Measurements from ENCODE around the gene KLF16. TPM values are rescaled to one million over a fixed set of nuclear protein-coding genes. Genes with fewer than 3 reads are reported as not detected.

The KLF16 gene
- total and polyA plus RNA-seq, 9 of the 15 experiments (the other 6 are each of a cell fraction or from before 2014, with no cell fraction given) = 0.04 to 60.4 (median 6.8) TPM

DNA sequence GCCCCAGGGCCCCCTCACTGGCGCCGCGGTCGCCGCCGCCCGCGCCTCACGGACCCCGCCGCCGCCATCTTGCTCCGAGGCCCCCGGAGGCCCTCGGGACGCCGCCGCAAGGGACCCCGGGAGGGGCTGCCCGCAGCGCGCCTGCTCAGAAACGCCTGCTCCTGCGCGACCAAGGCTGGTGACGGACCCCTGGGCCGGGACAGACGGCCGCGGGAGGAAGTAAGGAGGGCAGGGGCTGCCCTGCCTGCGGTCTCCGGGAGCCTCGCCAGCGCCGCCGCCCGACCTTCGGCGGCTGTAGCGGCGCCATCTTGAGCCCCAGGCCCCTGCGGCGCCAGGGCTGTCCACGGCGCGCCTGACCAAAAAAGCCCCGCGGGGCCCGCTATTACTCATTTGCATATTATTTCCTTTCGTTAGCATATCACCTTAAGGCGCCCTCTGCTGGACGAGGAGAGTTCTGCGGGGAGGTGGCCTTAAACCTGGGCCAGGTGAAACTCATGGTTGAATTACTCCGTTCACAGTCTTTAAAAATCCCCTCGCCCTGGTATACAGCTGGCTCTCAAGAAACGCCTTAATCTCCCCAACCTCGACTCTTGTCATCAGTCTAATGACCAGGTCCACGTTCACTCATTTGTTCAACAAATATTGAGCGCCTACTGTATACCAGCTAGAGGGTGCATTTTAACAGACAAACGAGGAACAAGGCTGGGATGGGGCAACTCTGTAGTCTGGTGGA is 14.8 kb downstream of the KLF16 start, which contains the start of gene REXO1 (continued):
- TF ChIP-seq, protein P1, sequence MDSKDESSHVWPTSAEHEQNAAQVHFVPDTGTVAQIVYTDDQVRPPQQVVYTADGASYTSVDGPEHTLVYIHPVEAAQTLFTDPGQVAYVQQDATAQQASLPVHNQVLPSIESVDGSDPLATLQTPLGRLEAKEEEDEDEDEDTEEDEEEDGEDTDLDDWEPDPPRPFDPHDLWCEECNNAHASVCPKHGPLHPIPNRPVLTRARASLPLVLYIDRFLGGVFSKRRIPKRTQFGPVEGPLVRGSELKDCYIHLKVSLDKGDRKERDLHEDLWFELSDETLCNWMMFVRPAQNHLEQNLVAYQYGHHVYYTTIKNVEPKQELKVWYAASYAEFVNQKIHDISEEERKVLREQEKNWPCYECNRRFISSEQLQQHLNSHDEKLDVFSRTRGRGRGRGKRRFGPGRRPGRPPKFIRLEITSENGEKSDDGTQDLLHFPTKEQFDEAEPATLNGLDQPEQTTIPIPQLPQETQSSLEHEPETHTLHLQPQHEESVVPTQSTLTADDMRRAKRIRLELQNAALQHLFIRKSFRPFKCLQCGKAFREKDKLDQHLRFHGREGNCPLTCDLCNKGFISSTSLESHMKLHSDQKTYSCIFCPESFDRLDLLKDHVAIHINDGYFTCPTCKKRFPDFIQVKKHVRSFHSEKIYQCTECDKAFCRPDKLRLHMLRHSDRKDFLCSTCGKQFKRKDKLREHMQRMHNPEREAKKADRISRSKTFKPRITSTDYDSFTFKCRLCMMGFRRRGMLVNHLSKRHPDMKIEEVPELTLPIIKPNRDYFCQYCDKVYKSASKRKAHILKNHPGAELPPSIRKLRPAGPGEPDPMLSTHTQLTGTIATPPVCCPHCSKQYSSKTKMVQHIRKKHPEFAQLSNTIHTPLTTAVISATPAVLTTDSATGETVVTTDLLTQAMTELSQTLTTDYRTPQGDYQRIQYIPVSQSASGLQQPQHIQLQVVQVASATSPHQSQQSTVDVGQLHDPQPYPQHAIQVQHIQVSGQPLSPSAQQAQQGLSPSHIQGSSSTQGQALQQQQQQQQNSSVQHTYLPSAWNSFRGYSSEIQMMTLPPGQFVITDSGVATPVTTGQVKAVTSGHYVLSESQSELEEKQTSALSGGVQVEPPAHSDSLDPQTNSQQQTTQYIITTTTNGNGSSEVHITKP (IDR thresholded peaks at IDR 0.05; ENCODE audit: partially characterized antibody) = peak; percentile 18
- peak; percentile 51 for TF ChIP-seq ZFX (CRISPR knock-in tag; IDR thresholded peaks at IDR 0.05)
- no peak for TF ChIP-seq WHSC1 (IDR thresholded peaks at IDR 0.05; ENCODE audit: low read length)
- TF ChIP-seq, protein P2, sequence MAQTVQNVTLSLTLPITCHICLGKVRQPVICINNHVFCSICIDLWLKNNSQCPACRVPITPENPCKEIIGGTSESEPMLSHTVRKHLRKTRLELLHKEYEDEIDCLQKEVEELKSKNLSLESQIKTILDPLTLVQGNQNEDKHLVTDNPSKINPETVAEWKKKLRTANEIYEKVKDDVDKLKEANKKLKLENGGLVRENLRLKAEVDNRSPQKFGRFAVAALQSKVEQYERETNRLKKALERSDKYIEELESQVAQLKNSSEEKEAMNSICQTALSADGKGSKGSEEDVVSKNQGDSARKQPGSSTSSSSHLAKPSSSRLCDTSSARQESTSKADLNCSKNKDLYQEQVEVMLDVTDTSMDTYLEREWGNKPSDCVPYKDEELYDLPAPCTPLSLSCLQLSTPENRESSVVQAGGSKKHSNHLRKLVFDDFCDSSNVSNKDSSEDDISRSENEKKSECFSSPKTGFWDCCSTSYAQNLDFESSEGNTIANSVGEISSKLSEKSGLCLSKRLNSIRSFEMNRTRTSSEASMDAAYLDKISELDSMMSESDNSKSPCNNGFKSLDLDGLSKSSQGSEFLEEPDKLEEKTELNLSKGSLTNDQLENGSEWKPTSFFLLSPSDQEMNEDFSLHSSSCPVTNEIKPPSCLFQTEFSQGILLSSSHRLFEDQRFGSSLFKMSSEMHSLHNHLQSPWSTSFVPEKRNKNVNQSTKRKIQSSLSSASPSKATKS (CRISPR knock-in tag; IDR thresholded peaks at IDR 0.05) = no peak
- no peak for TF ChIP-seq NFIX (CRISPR knock-in tag; IDR thresholded peaks at IDR 0.05; ENCODE audit: low read depth)
- no peak for TF ChIP-seq CBX2 (IDR thresholded peaks at IDR 0.05; ENCODE audit: insufficient read depth, low read length, poor library complexity, severe bottlenecking)
- TF ChIP-seq, protein P3, sequence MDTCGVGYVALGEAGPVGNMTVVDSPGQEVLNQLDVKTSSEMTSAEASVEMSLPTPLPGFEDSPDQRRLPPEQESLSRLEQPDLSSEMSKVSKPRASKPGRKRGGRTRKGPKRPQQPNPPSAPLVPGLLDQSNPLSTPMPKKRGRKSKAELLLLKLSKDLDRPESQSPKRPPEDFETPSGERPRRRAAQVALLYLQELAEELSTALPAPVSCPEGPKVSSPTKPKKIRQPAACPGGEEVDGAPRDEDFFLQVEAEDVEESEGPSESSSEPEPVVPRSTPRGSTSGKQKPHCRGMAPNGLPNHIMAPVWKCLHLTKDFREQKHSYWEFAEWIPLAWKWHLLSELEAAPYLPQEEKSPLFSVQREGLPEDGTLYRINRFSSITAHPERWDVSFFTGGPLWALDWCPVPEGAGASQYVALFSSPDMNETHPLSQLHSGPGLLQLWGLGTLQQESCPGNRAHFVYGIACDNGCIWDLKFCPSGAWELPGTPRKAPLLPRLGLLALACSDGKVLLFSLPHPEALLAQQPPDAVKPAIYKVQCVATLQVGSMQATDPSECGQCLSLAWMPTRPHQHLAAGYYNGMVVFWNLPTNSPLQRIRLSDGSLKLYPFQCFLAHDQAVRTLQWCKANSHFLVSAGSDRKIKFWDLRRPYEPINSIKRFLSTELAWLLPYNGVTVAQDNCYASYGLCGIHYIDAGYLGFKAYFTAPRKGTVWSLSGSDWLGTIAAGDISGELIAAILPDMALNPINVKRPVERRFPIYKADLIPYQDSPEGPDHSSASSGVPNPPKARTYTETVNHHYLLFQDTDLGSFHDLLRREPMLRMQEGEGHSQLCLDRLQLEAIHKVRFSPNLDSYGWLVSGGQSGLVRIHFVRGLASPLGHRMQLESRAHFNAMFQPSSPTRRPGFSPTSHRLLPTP (IDR thresholded peaks at IDR 0.05; ENCODE audit: borderline replicate concordance, extremely low read depth, insufficient read length) = no peak
- TF ChIP-seq ZNF584 (CRISPR knock-in tag; IDR thresholded peaks at IDR 0.05; ENCODE audit: low read depth) = no peak
- peak; percentile 83 for TF ChIP-seq RBFOX2 (IDR thresholded peaks at IDR 0.05; ENCODE audit: low read depth, low read length)
- TF ChIP-seq BRD4 (IDR thresholded peaks at IDR 0.05) = no peak
- TF ChIP-seq, protein P4, sequence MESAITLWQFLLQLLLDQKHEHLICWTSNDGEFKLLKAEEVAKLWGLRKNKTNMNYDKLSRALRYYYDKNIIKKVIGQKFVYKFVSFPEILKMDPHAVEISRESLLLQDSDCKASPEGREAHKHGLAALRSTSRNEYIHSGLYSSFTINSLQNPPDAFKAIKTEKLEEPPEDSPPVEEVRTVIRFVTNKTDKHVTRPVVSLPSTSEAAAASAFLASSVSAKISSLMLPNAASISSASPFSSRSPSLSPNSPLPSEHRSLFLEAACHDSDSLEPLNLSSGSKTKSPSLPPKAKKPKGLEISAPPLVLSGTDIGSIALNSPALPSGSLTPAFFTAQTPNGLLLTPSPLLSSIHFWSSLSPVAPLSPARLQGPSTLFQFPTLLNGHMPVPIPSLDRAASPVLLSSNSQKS (CRISPR knock-in tag; IDR thresholded peaks at IDR 0.05) = no peak
- TF ChIP-seq RBBP5 (IDR thresholded peaks at IDR 0.05; ENCODE audit: borderline replicate concordance, insufficient read depth, low read length, poor library complexity, severe bottlenecking) = no peak
- TF ChIP-seq, protein P5, sequence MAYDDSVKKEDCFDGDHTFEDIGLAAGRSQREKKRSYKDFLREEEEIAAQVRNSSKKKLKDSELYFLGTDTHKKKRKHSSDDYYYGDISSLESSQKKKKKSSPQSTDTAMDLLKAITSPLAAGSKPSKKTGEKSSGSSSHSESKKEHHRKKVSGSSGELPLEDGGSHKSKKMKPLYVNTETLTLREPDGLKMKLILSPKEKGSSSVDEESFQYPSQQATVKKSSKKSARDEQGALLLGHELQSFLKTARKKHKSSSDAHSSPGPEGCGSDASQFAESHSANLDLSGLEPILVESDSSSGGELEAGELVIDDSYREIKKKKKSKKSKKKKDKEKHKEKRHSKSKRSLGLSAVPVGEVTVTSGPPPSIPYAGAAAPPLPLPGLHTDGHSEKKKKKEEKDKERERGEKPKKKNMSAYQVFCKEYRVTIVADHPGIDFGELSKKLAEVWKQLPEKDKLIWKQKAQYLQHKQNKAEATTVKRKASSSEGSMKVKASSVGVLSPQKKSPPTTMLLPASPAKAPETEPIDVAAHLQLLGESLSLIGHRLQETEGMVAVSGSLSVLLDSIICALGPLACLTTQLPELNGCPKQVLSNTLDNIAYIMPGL (CRISPR knock-in tag; IDR thresholded peaks at IDR 0.05) = peak; percentile 83; the same call in 1 of the 2 replicates
